Measurements from ENCODE around the gene STK25.

STK25 gene

DNA sequence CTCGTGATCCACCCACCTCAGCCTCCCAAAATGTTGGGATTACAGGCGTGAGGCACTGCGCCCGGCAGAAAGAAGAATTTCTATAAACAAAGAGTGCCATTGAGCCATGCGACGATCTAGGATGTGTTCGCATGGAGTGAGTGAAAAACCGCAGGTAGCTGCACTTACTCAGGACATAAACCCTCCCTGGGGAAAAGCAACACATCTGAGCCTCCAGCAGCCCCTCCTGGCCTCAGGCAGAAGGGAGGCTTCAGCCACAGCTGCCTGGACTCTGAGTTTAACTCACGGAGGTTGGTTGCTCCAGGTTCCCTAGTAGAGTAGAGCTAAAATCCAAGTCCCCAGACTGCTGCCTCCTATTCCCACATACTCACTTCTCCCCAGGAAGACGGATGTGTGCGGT lies 11.3 kb upstream of the STK25 start:
- TF ChIP-seq, protein P1, sequence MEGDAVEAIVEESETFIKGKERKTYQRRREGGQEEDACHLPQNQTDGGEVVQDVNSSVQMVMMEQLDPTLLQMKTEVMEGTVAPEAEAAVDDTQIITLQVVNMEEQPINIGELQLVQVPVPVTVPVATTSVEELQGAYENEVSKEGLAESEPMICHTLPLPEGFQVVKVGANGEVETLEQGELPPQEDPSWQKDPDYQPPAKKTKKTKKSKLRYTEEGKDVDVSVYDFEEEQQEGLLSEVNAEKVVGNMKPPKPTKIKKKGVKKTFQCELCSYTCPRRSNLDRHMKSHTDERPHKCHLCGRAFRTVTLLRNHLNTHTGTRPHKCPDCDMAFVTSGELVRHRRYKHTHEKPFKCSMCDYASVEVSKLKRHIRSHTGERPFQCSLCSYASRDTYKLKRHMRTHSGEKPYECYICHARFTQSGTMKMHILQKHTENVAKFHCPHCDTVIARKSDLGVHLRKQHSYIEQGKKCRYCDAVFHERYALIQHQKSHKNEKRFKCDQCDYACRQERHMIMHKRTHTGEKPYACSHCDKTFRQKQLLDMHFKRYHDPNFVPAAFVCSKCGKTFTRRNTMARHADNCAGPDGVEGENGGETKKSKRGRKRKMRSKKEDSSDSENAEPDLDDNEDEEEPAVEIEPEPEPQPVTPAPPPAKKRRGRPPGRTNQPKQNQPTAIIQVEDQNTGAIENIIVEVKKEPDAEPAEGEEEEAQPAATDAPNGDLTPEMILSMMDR (IDR thresholded peaks at IDR 0.05; ENCODE audit: insufficient read depth, low read length, poor library complexity, severe bottlenecking) = no peak
- no peak for TF ChIP-seq EZH2phosphoT487 (conservative IDR thresholded peaks at IDR 0.05; ENCODE audit: low read length)
- H3K36me3 ChIP-seq (ENCODE audit: low read length) = no peaks in the 10 kb centered on the region

DNA sequence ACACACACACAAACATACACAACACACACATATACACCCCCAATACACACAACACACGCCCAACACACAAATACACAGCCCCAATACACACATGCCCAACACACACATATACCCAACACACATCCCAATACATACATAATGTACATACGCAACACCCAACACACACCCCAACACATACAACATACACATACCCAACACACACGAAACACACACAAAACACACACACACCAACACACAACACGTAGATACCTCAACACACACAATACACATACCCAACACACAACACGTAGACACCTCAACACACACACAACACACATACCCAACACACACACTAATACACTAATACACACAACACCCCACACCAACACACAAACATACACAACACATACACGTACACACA lies 8.9 kb upstream of the STK25 start:
- no peaks in the 10 kb centered on the region for H3K36me3 ChIP-seq (ENCODE audit: low read length)
- no peak overlapping the region for H3K4me2 ChIP-seq (ENCODE audit: low read depth, low read length, poor library complexity, severe bottlenecking)
- no peak for TF ChIP-seq EZH2phosphoT487 (conservative IDR thresholded peaks at IDR 0.05; ENCODE audit: low read length)
- TF ChIP-seq, protein P1 (IDR thresholded peaks at IDR 0.05; ENCODE audit: insufficient read depth, low read length, poor library complexity, severe bottlenecking) = no peak
- H3K9me3 ChIP-seq (ENCODE audit: insufficient read depth, low read length) = peaks cover 7% of the 10 kb centered on the region; the same call in 1 of the 2 replicates
- H3F3A ChIP-seq (ENCODE audit: insufficient read depth) = no peaks in the 10 kb centered on the region
- H2AFZ ChIP-seq (ENCODE audit: low read depth, low read length, severe bottlenecking) = no peak overlapping the region
- H3K27me3 ChIP-seq (ENCODE audit: low read length) = no peaks in the 10 kb centered on the region
- H3K27ac ChIP-seq (ENCODE audit: low read depth, low read length) = no peak overlapping the region
- no peaks in the 10 kb centered on the region for H3K79me2 ChIP-seq (ENCODE audit: insufficient read depth, low read length)
- no peak overlapping the region for H3K4me3 ChIP-seq (ENCODE audit: insufficient read depth, low read length, poor library complexity, severe bottlenecking)
- no peaks in the 10 kb centered on the region for H3K9me2 ChIP-seq (replicated peaks; ENCODE audit: insufficient read depth, low read length)
- no peaks in the 10 kb centered on the region for H4K20me1 ChIP-seq (ENCODE audit: low read depth, low read length)
- no peak overlapping the region for H3K9ac ChIP-seq (ENCODE audit: low read length)

More for the DNA sequence above, 11.3 kb upstream of the STK25 start:
- Histone ChIP-seq H3K9ac (ENCODE audit: low read length) (no peak overlapping the region), H3K9me3 (ENCODE audit: insufficient read depth, low read length) (peaks cover 7% of the 10 kb centered on the region; the same call in 1 of the 2 replicates), H3K79me2 (ENCODE audit: insufficient read depth, low read length) (no peaks in the 10 kb centered on the region), H3F3A (ENCODE audit: insufficient read depth) (no peaks in the 10 kb centered on the region), H3K27me3 (ENCODE audit: low read length) (no peaks in the 10 kb centered on the region), H3K27ac (ENCODE audit: low read depth, low read length) (no peak overlapping the region), H4K20me1 (ENCODE audit: low read depth, low read length) (no peaks in the 10 kb centered on the region), H3K9me2 (replicated peaks; ENCODE audit: insufficient read depth, low read length) (no peaks in the 10 kb centered on the region), H3K4me3 (ENCODE audit: insufficient read depth, low read length, poor library complexity, severe bottlenecking) (no peak overlapping the region), H3K4me2 (ENCODE audit: low read depth, low read length, poor library complexity, severe bottlenecking) (no peak overlapping the region), H2AFZ (ENCODE audit: low read depth, low read length, severe bottlenecking) (no peak overlapping the region)

DNA sequence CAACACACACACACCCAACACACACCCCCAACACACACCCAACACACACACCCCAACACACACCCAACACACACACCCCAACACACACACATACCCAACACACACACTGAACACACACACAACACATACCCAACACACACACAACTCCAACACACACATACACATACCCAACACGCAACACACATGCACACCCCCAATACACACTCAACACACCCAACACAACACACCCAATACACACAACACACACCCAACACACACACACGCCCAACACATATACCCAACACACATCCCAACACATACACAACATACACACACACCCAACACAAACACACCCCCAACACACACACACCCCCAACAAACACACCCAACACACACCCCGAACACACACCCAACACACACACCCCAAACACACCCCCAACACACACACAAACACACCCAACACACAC lies 8.2 kb upstream of the STK25 start:
- Histone ChIP-seq H2AFZ (ENCODE audit: low read depth, low read length, severe bottlenecking) (no peak overlapping the region), H3K9ac (ENCODE audit: low read length) (no peak overlapping the region), H3K27ac (ENCODE audit: low read depth, low read length) (no peak overlapping the region), H3K27me3 (ENCODE audit: low read length) (no peaks in the 10 kb centered on the region), H3K9me2 (replicated peaks; ENCODE audit: insufficient read depth, low read length) (no peaks in the 10 kb centered on the region), H3K4me3 (ENCODE audit: insufficient read depth, low read length, poor library complexity, severe bottlenecking) (no peak overlapping the region), H4K20me1 (ENCODE audit: low read depth, low read length) (no peaks in the 10 kb centered on the region), H3K4me2 (ENCODE audit: low read depth, low read length, poor library complexity, severe bottlenecking) (no peak overlapping the region), H3F3A (ENCODE audit: insufficient read depth) (no peaks in the 10 kb centered on the region), H3K9me3 (ENCODE audit: insufficient read depth, low read length) (peaks cover 7% of the 10 kb centered on the region; the same call in 1 of the 2 replicates), H3K36me3 (ENCODE audit: low read length) (no peaks in the 10 kb centered on the region), H3K79me2 (ENCODE audit: insufficient read depth, low read length) (no peaks in the 10 kb centered on the region)
- TF ChIP-seq, protein P1 (IDR thresholded peaks at IDR 0.05; ENCODE audit: insufficient read depth, low read length, poor library complexity, severe bottlenecking) = no peak
- no peak for TF ChIP-seq EZH2phosphoT487 (conservative IDR thresholded peaks at IDR 0.05; ENCODE audit: low read length)
